ENCODE data around the gene NEK3. TPM values are rescaled to one million over a fixed set of nuclear protein-coding genes. Genes with fewer than 3 reads are reported as not detected.
"Not testable (repeated sequence)": the region's sequence is repeated elsewhere in the genome, so short reads cannot be mapped to it uniquely, and the experiment has no call there.

Gene NEK3
- total and polyA plus RNA-seq, 2 donors (not counting 1 experiment from before 2014, with no cell fraction given): 12.7 to 20.8 TPM

DNA sequence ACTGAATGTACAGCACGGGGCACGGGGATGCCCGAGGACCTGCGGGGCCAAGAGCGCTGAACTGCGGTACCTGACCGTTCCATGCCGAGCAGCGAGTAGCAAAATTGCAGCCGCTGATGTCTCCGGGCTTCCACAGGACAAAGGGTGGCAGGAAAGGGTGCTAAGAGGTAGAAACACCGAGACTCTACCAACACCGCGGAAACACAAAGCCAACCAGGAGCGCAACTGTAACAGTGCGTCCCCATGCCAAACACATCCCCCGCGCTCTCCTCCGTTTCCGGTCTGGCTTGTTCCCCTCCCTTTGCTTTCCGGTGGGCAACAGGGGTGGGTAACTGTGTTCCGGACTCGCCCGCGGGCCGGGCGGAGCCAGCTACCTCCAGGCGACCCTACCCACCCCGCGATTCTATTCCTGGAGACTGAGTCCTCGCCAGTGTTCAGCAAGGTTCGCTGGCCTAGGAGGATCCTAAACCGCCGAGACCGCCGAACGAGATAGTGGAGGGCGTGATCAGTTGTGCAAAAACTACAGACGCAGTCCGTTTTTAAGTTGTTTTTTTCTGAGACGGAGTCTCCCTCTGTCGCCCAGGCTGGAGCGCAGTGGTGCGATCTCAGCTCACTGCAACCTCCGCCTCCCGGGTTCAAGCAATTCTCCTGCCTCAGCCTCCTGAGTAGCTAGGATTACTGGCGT is 34.9 kb upstream of the NEK3 start:
- peak overlapping the region; percentile 70 for H3K27ac ChIP-seq (ENCODE audit: insufficient read depth, low read length)
- peak overlapping the region; percentile 85 to 93 (median 88) for H3K4me3 ChIP-seq (replicated peaks in 1 of 4; ENCODE audit: control extremely low read depth in 1 of 4, insufficient read depth in 1 of 4, low read depth in 3 of 4, low read length in 4 of 4)
- no peaks in the 10 kb centered on the region for H3K27me3 ChIP-seq (ENCODE audit: control insufficient read depth, insufficient read depth, low read length)
- no peak for TF ChIP-seq EZH2 (IDR thresholded peaks at IDR 0.05; ENCODE audit: low read length, missing control alignments)
- peak in 1 of 2 donors; percentile 14 for TF ChIP-seq CTCF (conservative IDR thresholded peaks at IDR 0.05 in 1 of 2, IDR thresholded peaks at IDR 0.05 in 1 of 2; ENCODE audit: low read depth in 1 of 2, low read length in 2 of 2)
- H3K9me3 ChIP-seq (ENCODE audit: control insufficient read depth, insufficient read depth, low read depth, low read length): no peaks in the 10 kb centered on the region
- peak overlapping the region; percentile 99 for H2AFZ ChIP-seq (ENCODE audit: low read length)
- DNase-seq (ENCODE audit: low read depth in 2 of 2): peak; percentile 85 to 87
- H3K36me3 ChIP-seq (ENCODE audit: control insufficient read depth, insufficient read depth, low read length): no peaks in the 10 kb centered on the region
- H4K20me1 ChIP-seq (ENCODE audit: control insufficient read depth, extremely low read depth, insufficient read depth, low read length): no peaks in the 10 kb centered on the region
- H3K4me1 ChIP-seq (ENCODE audit: control insufficient read depth, extremely low read depth, insufficient read depth, low read length): no peaks in the 10 kb centered on the region
- H3K79me2 ChIP-seq (ENCODE audit: control insufficient read depth, insufficient read depth, low read length): peaks cover 12% of the 10 kb centered on the region
- H3K9ac ChIP-seq (ENCODE audit: insufficient read depth, low read length): peak overlapping the region; percentile 74
- peak overlapping the region; percentile 97 for H3K4me2 ChIP-seq (ENCODE audit: extremely low read depth, insufficient read depth, low read length)

DNA sequence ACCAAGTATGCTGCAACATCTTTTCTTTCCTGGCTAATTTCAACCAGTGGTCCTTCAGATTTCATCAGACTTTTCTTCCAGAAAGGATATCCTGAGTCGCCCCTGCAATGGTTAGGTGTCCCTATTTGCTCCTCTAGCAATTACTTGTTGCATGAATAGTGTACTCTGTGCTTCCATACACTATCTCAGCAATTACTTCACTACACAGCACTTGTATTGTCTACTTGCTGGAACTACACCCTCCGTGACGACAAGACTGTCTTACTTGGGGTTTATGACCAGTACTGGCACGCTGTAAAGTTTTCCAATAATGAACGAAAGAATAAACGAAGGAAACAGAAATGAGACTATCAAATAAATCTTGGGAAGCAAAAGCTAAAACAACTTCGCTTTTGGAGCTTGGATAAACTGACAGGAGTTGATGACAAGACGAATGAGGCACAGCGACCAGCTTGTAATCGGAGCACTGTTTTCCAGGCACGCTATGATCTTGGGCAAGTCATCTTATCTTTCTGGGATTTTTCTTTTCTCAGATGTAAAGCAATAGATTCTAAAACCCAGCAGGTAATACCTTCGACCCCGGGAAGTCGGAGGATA is 34.3 kb upstream of the NEK3 start:
- not testable (repeated sequence) for H3K27me3 ChIP-seq (ENCODE audit: control insufficient read depth, insufficient read depth, low read length); H3K4me1 ChIP-seq (ENCODE audit: control insufficient read depth, extremely low read depth, insufficient read depth, low read length); H3K9me3 ChIP-seq (ENCODE audit: control insufficient read depth, insufficient read depth, low read depth, low read length); H3K36me3 ChIP-seq (ENCODE audit: control insufficient read depth, insufficient read depth, low read length); H4K20me1 ChIP-seq (ENCODE audit: control insufficient read depth, extremely low read depth, insufficient read depth, low read length)
- peak overlapping the region; percentile 99 for H2AFZ ChIP-seq (ENCODE audit: low read length)
- DNase-seq (ENCODE audit: low read depth in 2 of 2): peak; percentile 21 to 45
- H3K79me2 ChIP-seq (ENCODE audit: control insufficient read depth, insufficient read depth, low read length): peaks cover 12% of the 10 kb centered on the region
- peak overlapping the region; percentile 70 for H3K27ac ChIP-seq (ENCODE audit: insufficient read depth, low read length)
- H3K4me2 ChIP-seq (ENCODE audit: extremely low read depth, insufficient read depth, low read length): peak overlapping the region; percentile 97
- H3K9ac ChIP-seq (ENCODE audit: insufficient read depth, low read length): peak overlapping the region; percentile 74
- H3K4me3 ChIP-seq (replicated peaks in 1 of 4; ENCODE audit: control extremely low read depth in 1 of 4, insufficient read depth in 1 of 4, low read depth in 3 of 4, low read length in 4 of 4): peak overlapping the region; percentile 85 to 93 (median 88)

DNA sequence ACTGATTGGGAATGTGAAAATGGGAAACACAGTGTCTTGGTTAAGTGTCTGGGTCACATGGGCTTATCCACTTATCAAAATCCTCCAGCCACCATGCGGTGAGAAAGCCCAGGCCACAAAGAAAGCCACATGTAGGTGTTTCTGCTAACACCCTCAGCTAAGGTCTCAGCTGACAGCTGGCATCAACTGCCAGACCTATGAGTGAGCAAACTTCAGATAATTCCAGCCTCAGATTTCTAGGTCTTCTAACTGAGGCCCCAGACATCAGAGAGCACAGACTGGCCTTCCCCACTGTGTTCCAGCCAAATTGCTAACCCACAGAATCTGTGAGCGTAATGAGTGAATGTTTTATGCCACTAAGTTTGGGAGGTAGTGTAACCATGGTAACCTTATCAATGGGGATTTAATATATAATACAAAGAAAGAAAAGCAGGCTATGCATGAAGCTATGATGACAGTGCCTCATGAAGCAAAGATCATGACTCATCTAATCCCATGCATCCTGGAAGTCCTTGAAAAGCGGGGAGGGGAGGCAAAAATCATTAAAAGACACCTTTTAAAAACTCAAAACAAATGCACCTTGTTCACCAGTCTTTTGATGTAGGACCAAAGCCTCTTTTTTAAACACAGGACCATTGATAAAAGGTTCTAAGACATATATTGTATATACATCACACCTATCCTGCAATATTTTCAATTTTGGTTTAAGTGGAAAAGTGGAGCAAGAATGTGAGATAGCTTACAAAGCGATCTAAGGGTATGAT is 28.2 kb upstream of the NEK3 start:
- H3K27me3 ChIP-seq (ENCODE audit: control insufficient read depth, insufficient read depth, low read length); H3K4me3 ChIP-seq (replicated peaks in 1 of 4; ENCODE audit: control extremely low read depth in 1 of 4, insufficient read depth in 1 of 4, low read depth in 3 of 4, low read length in 4 of 4); H3K9ac ChIP-seq (ENCODE audit: insufficient read depth, low read length); H2AFZ ChIP-seq (ENCODE audit: low read length); H3K36me3 ChIP-seq (ENCODE audit: control insufficient read depth, insufficient read depth, low read length); H4K20me1 ChIP-seq (ENCODE audit: control insufficient read depth, extremely low read depth, insufficient read depth, low read length); H3K9me3 ChIP-seq (ENCODE audit: control insufficient read depth, insufficient read depth, low read depth, low read length); H3K4me2 ChIP-seq (ENCODE audit: extremely low read depth, insufficient read depth, low read length); H3K4me1 ChIP-seq (ENCODE audit: control insufficient read depth, extremely low read depth, insufficient read depth, low read length); H3K27ac ChIP-seq (ENCODE audit: insufficient read depth, low read length); H3K79me2 ChIP-seq (ENCODE audit: control insufficient read depth, insufficient read depth, low read length): not testable (repeated sequence)
- peak in 1 of 2 donors; percentile 74 for DNase-seq (ENCODE audit: low read depth in 2 of 2)

Measured in fibroblast of lung (primary cell).